Activated B cell treated with CpG ODN at 0.5 μM for 24 hours (primary cell): ENCODE data around the gene TOGARAM2. TPM values are rescaled to one million over a fixed set of nuclear protein-coding genes. Genes with fewer than 3 reads are reported as not detected.

Experiments
- ATAC-seq: fragments of 200-7000 bp; cut with Tn5 transposase; one replicate; pipeline ENCODE4 v1.10.0; 2021; ENCODE audit warnings: low read depth, mild to moderate bottlenecking, moderate library complexity
- CTCF ChIA-PET: fragments of 350-600 bp; sonication (Branson Sonifier 250); formaldehyde crosslinking; loops from one replicate; lab custom pipeline; 2021; ENCODE audit warnings: antibody characterized with exemption; lab: Charles Lee
- POLR2A ChIA-PET: fragments of 350-600 bp; sonication (Branson Sonifier 250); formaldehyde crosslinking; loops from one replicate; lab custom pipeline; 2021; ENCODE audit warnings: antibody characterized with exemption; lab: Charles Lee
- DNase-seq: peaks from one replicate; pipeline ENCODE4 v3.0.0; 2022
- H3K27ac Mint-ChIP-seq: one replicate; pipeline ENCODE4 v1.8.0; 2020; ENCODE audit warnings: mixed read lengths
- H3K27me3 Mint-ChIP-seq: one replicate; pipeline ENCODE4 v1.8.0; 2021; ENCODE audit warnings: mixed read lengths
- H3K36me3 Mint-ChIP-seq: one replicate; pipeline ENCODE4 v1.8.0; 2021; ENCODE audit warnings: low read depth, mixed read lengths
- H3K4me1 Mint-ChIP-seq: one replicate; pipeline ENCODE4 v1.8.0; 2021; ENCODE audit warnings: mixed read lengths
- H3K4me3 Mint-ChIP-seq: one replicate; pipeline ENCODE4 v1.8.0; 2020; ENCODE audit warnings: mild to moderate bottlenecking, mixed read lengths
- H3K9me3 Mint-ChIP-seq: one replicate; pipeline ENCODE4 v1.8.0; 2020; ENCODE audit warnings: mixed read lengths
- CTCF ChIP-seq: fragments of 200-600 bp; IDR thresholded peaks from one replicate; pipeline ENCODE4 v1.8.0; 2022; ENCODE audit warnings: antibody characterized with exemption, mild to moderate bottlenecking
- intact Hi-C: fragments of 100-400 bp; cut with micrococcal nuclease; formaldehyde crosslinking; loops from one replicate; pipeline ENCODE4 v1.15.1; 2024
- total RNA-seq: library from RNA; stranded (reverse); gene quantifications from 2 replicates; pipeline ENCODE4 v1.2.3, GENCODE V29; 2022

The TOGARAM2 gene
- total RNA-seq, 1 donor from 2014 or later, result not detected

- Mint-ChIP-seq H3K4me1 (no peaks in the 10 kb centered on the region), H3K27ac (no peak overlapping the region), H3K9me3 (no peaks in the 10 kb centered on the region), H3K27me3 (no peaks in the 10 kb centered on the region), H3K4me3 (no peak overlapping the region), H3K36me3 (no peaks in the 10 kb centered on the region)
- CTCF ChIA-PET, result no interaction called here
- POLR2A ChIA-PET, result no interaction called here
- DNase-seq (no peak), ATAC-seq (no peak)
- TF ChIP-seq CTCF, result no peak
- intact Hi-C loops, result no loop called here
These were observed 54.1 kb downstream of the TOGARAM2 start for GRCh38 chr2:29035016-29035745.

- intact Hi-C loops, result no loop called here
These were observed 58.8 kb downstream of the TOGARAM2 start for GRCh38 chr2:29039718-29040480.

GRCh38 chr2:29040552-29040951 is 59.5 kb downstream of the TOGARAM2 start:
- H3K9me3 Mint-ChIP-seq, result no peaks in the 10 kb centered on the region
- no peaks in the 10 kb centered on the region for H3K27me3 Mint-ChIP-seq
- ChIA-PET CTCF (no interaction called here), POLR2A (no interaction called here)
- ATAC-seq (no peak), DNase-seq (no peak)
- no peak overlapping the region for H3K27ac Mint-ChIP-seq
- no peak overlapping the region for H3K4me3 Mint-ChIP-seq
- no peaks in the 10 kb centered on the region for H3K36me3 Mint-ChIP-seq
- no peak for TF ChIP-seq CTCF
- H3K4me1 Mint-ChIP-seq, result no peaks in the 10 kb centered on the region
- intact Hi-C loops, result no loop called here

More at GRCh38 chr2:29039718-29040480, 58.8 kb downstream of the TOGARAM2 start:
- TF ChIP-seq CTCF, result no peak
- no peaks in the 10 kb centered on the region for H3K36me3 Mint-ChIP-seq
- H3K27me3 Mint-ChIP-seq, result no peaks in the 10 kb centered on the region
- H3K4me3 Mint-ChIP-seq, result no peak overlapping the region
- POLR2A ChIA-PET, result no interaction called here
- H3K9me3 Mint-ChIP-seq, result no peaks in the 10 kb centered on the region
- CTCF ChIA-PET, result no interaction called here
- DNase-seq, result no peak
- no peak for ATAC-seq
- no peaks in the 10 kb centered on the region for H3K4me1 Mint-ChIP-seq
- no peak overlapping the region for H3K27ac Mint-ChIP-seq

GRCh38 chr2:29041161-29041660 is 60.1 kb downstream of the TOGARAM2 start:
- ATAC-seq (no peak), DNase-seq (no peak)
- H3K36me3 Mint-ChIP-seq, result no peaks in the 10 kb centered on the region
- H3K27me3 Mint-ChIP-seq, result no peaks in the 10 kb centered on the region
- H3K27ac Mint-ChIP-seq, result no peak overlapping the region
- H3K9me3 Mint-ChIP-seq, result no peaks in the 10 kb centered on the region
- TF ChIP-seq CTCF, result no peak
- no peaks in the 10 kb centered on the region for H3K4me1 Mint-ChIP-seq
- ChIA-PET POLR2A (no interaction called here), CTCF (no interaction called here)
- H3K4me3 Mint-ChIP-seq, result no peak overlapping the region
- intact Hi-C loops, result no loop called here

- TF ChIP-seq CTCF, result no peak
- Mint-ChIP-seq H3K27me3 (no peaks in the 10 kb centered on the region), H3K9me3 (no peaks in the 10 kb centered on the region), H3K36me3 (no peaks in the 10 kb centered on the region), H3K4me1 (no peaks in the 10 kb centered on the region), H3K4me3 (no peak overlapping the region), H3K27ac (no peak overlapping the region)
- CTCF ChIA-PET, result no interaction called here
- POLR2A ChIA-PET, result no interaction called here
- ATAC-seq (no peak), DNase-seq (no peak)
- intact Hi-C loops, result no loop called here
These were observed 61.5 kb downstream of the TOGARAM2 start for GRCh38 chr2:29042561-29043075.
